RPMI7951 (cell line): ENCODE results near the gene NKAPL. TPM values are rescaled to one million over a fixed set of nuclear protein-coding genes. Genes with fewer than 3 reads are reported as not detected.

Source experiments
- DNase-seq: peaks from one replicate; pipeline ENCODE4 v3.0.0-alpha.2; 2012; ENCODE audit warnings: low read depth
- total RNA-seq: library from RNA; depleted of rRNA; stranded (reverse); fragments of >200 nt; shearing (Covaris generic); gene quantifications from 2 replicates; pipeline ENCODE4 v1.2.3, GENCODE V29; 2014

NKAPL gene
- total RNA-seq, 1 experiment from 2014 or later = not detected

GRCh38 chr6:28245206-28245941 lies 13.7 kb upstream of the NKAPL start:
- DNase-seq = no peak

GRCh38 chr6:28248916-28249315 lies 10.2 kb upstream of the NKAPL start:
- DNase-seq = no peak

GRCh38 chr6:28250747-28251146 lies 8.3 kb upstream of the NKAPL start:
- DNase-seq = no peak

GRCh38 chr6:28251661-28252008 lies 7.5 kb upstream of the NKAPL start:
- DNase-seq = peak; percentile 12

GRCh38 chr6:28252009-28252975 lies 6.8 kb upstream of the NKAPL start, which contains the start of gene ZKSCAN4:
TSS of gene ZKSCAN4 (minus strand) at chr6:28252269. CDS start at chr6:28251980, 289 bp downstream.
- peak; percentile 93 for DNase-seq

- DNase-seq = no peak
Measured at GRCh38 chr6:28254121-28254519, 5.0 kb upstream of the NKAPL start.

GRCh38 chr6:28257042-28257441 lies 2.1 kb upstream of the NKAPL start:
- DNase-seq = no peak

GRCh38 chr6:28263922-28264321 lies 4.8 kb downstream of the NKAPL start:
- DNase-seq = no peak

- DNase-seq = no peak
Measured at GRCh38 chr6:28264834-28265401, 5.8 kb downstream of the NKAPL start.

- no peak for DNase-seq
Measured at GRCh38 chr6:28266563-28266961, 7.5 kb downstream of the NKAPL start.

- DNase-seq = peak; percentile 90
Measured at GRCh38 chr6:28266962-28267694, 8.0 kb downstream of the NKAPL start, which contains the start of gene ZSCAN26. TSS of gene ZSCAN26 (plus strand) at chr6:28267143. CDS start at chr6:28271920, 4,777 bp downstream.

- DNase-seq = no peak
Measured at GRCh38 chr6:28267695-28268059, 8.6 kb downstream of the NKAPL start.

- DNase-seq = peak; percentile 89
Measured at GRCh38 chr6:28269492-28269891, 10.4 kb downstream of the NKAPL start.

GRCh38 chr6:28274888-28275287 lies 15.8 kb downstream of the NKAPL start:
- DNase-seq = no peak

GRCh38 chr6:28277746-28278145 lies 18.6 kb downstream of the NKAPL start:
- DNase-seq = no peak

- DNase-seq = no peak
Measured at GRCh38 chr6:28280595-28281287, 21.6 kb downstream of the NKAPL start.

GRCh38 chr6:28281288-28282064 lies 22.4 kb downstream of the NKAPL start, which contains the start of gene PGBD1:
TSS of gene PGBD1 (plus strand) at chr6:28281572. CDS start at chr6:28283814, 2,242 bp downstream.
- DNase-seq = peak; percentile 85

GRCh38 chr6:28282926-28283325 lies 23.8 kb downstream of the NKAPL start:
- DNase-seq = peak; percentile 19

GRCh38 chr6:28291573-28291972 lies 32.5 kb downstream of the NKAPL start:
- DNase-seq = no peak

GRCh38 chr6:28295326-28295725 lies 36.2 kb downstream of the NKAPL start:
- no peak for DNase-seq
